Breast epithelium (tissue), 3 donors: ENCODE measurements around the gene ZNF655.

Experiments
- CTCF ChIP-seq, 3 donors: fragments of 450-650 bp; IDR thresholded peaks; one replicate each; pipeline ENCODE4 v1.5.1; 2016 to 2017; ENCODE audit warnings: antibody characterized with exemption in 3 of 3, mild to moderate bottlenecking in 3 of 3, moderate library complexity in 3 of 3
- POLR2AphosphoS5 ChIP-seq, 3 donors: sonication (generic); formaldehyde crosslinking; IDR thresholded peaks; one replicate each; pipeline ENCODE4 v1.6.1; 2017; ENCODE audit warnings: antibody characterized with exemption in 3 of 3

GRCh38 chr7:99614495-99614894, 56.1 kb downstream of the ZNF655 start:
- TF ChIP-seq CTCF (IDR thresholded peaks at IDR 0.05) (no peak), POLR2AphosphoS5 (IDR thresholded peaks at IDR 0.05) (no peak)
